Measurements from ENCODE around the gene TRABD2B.

- TF ChIP-seq CTCF (IDR thresholded peaks at IDR 0.05 in 4 of 5, conservative IDR thresholded peaks at IDR 0.05 in 1 of 5) = no peak
- no peak for TF ChIP-seq POLR2A (IDR thresholded peaks at IDR 0.05)
Measured at GRCh38 chr1:47765742-47766485, 231.3 kb downstream of the TRABD2B start.
